ENCODE measurements around the gene SLC22A17. TPM values are rescaled to one million over a fixed set of nuclear protein-coding genes. Genes with fewer than 3 reads are reported as not detected.
A peak's percentile ranks its signal among the peaks of the same experiment; 100 is the strongest.

SLC22A17 gene
- total and polyA plus RNA-seq, 2 of the 13 experiments (the other 11 are each of a cell fraction or from before 2014, with no cell fraction given): 0.95 to 1.1 TPM

DNA sequence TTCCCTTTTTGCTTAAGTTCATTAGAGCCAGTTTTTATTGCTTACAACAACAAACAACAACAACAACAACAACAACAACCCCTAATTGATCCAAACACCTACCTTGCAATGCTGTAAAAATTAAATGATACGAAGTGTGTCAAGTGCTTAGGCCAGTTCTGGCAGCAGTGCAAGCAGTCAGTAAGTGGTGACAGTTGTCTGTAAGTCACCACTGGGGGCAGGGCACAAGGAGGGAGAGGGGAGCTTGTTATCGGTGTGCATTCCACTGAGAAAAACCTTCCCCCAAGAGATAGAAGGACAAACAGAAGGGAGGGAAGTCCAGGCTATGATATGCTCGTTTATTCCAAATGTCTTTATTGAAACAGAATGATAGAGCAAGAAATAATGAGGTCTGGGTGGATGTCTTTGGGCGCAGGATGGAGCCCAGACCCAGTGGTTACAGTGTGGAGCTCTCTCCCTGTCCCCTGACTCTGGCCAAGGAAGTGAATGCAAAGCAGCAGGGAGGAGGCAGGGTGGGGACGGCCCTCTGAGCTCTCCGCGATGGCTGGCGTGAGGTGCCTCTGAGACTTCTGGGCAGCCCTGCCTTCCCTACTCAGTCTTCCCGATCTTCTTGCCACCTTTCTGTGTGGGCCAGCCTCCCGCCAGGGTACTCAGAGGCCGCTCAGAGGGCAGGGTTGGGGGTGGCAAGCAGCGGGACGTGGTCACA is 6.5 kb downstream of the SLC22A17 start (continued):
- TF ChIP-seq ZNF263 (CRISPR knock-in tag; IDR thresholded peaks at IDR 0.05): peak; percentile 27; the same call in 1 of the 2 replicates
- no peak for TF ChIP-seq HDAC2 (CRISPR knock-in tag; IDR thresholded peaks at IDR 0.05)
- no peak for TF ChIP-seq ZNF589 (CRISPR knock-in tag; conservative IDR thresholded peaks at IDR 0.05)
- TF ChIP-seq ZNF225 (CRISPR knock-in tag; IDR thresholded peaks at IDR 0.05): no peak
- no peak for TF ChIP-seq ZSCAN30 (CRISPR knock-in tag; IDR thresholded peaks at IDR 0.05)
- TF ChIP-seq ETV6 (CRISPR knock-in tag; conservative IDR thresholded peaks at IDR 0.05): no peak
- no peak for TF ChIP-seq MYNN (CRISPR knock-in tag; IDR thresholded peaks at IDR 0.05; ENCODE audit: low read depth)
- TF ChIP-seq ZNF124 (CRISPR knock-in tag; IDR thresholded peaks at IDR 0.05): no peak
- peak; percentile 23; the same call in 1 of the 2 replicates for TF ChIP-seq HOXA3 (CRISPR knock-in tag; IDR thresholded peaks at IDR 0.05)
- TF ChIP-seq ZBTB21 (CRISPR knock-in tag; IDR thresholded peaks at IDR 0.05): no peak
- TF ChIP-seq PRMT3 (CRISPR knock-in tag; IDR thresholded peaks at IDR 0.05; ENCODE audit: borderline replicate concordance, low read depth): no peak
- TF ChIP-seq EZH2 (conservative IDR thresholded peaks at IDR 0.05; ENCODE audit: low read depth, low read length): 0 out of 2 replicates have a peak, but pooled peaks have one; percentile 28
- no peak for TF ChIP-seq CENPT (CRISPR knock-in tag; IDR thresholded peaks at IDR 0.05; ENCODE audit: low read depth)
- TF ChIP-seq FOXP1 (IDR thresholded peaks at IDR 0.05): peak; percentile 81
- no peak for TF ChIP-seq FOXP1 (CRISPR knock-in tag; IDR thresholded peaks at IDR 0.05)
- TF ChIP-seq, protein P1, sequence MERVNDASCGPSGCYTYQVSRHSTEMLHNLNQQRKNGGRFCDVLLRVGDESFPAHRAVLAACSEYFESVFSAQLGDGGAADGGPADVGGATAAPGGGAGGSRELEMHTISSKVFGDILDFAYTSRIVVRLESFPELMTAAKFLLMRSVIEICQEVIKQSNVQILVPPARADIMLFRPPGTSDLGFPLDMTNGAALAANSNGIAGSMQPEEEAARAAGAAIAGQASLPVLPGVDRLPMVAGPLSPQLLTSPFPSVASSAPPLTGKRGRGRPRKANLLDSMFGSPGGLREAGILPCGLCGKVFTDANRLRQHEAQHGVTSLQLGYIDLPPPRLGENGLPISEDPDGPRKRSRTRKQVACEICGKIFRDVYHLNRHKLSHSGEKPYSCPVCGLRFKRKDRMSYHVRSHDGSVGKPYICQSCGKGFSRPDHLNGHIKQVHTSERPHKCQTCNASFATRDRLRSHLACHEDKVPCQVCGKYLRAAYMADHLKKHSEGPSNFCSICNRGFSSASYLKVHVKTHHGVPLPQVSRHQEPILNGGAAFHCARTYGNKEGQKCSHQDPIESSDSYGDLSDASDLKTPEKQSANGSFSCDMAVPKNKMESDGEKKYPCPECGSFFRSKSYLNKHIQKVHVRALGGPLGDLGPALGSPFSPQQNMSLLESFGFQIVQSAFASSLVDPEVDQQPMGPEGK (CRISPR knock-in tag; IDR thresholded peaks at IDR 0.05): 0 out of 2 replicates have a peak, but pooled peaks have one; percentile 12
